ENCODE data around the gene SLC16A13. TPM values are rescaled to one million over a fixed set of nuclear protein-coding genes. Genes with fewer than 3 reads are reported as not detected.

The SLC16A13 gene
- total RNA-seq, 2 donors from 2014 or later, result 1.6 TPM; not detected in 1

- ATAC-seq (peak; percentile 4), DNase-seq (no peak)
- H3K36me3 ChIP-seq (replicated peaks in 1 of 2; ENCODE audit: insufficient read depth in 1 of 2, low read depth in 2 of 2), result no peaks in the 10 kb centered on the region
- no peak for TF ChIP-seq POLR2A (IDR thresholded peaks at IDR 0.05)
- TF ChIP-seq CTCF (IDR thresholded peaks at IDR 0.05), result no peak
- H3K4me1 ChIP-seq, result peaks cover 25% of the 10 kb centered on the region
- no peaks in the 10 kb centered on the region for H3K9me3 ChIP-seq
- intact Hi-C loops (cut with DNase I), result no loop called here
- H3K27me3 ChIP-seq, result no peaks in the 10 kb centered on the region
- WGBS, 2 donors, result 2 to 4% methylated on average over 7 of the region's 7 CpGs
- H3K27ac ChIP-seq, result peak overlapping the region; percentile 56 to 88 (median 72)
- peak overlapping the region in 1 of 2 donors; percentile 37 for H3K4me3 ChIP-seq
Observed at GRCh38 chr17:7034955-7035590, 742 bp upstream of the SLC16A13 start.

GRCh38 chr17:7038025-7038862 lies 2.4 kb downstream of the SLC16A13 start:
- DNase-seq, result no peak
- no peak overlapping the region for H3K27ac ChIP-seq
- peaks cover 0 to 16% of the 10 kb centered on the region in 2 donors for H3K27me3 ChIP-seq
- WGBS, 2 donors, result 80% methylated on average over 15 to 17 of the region's 19 CpGs
- H3K9me3 ChIP-seq, result no peaks in the 10 kb centered on the region
- no peaks in the 10 kb centered on the region for H3K36me3 ChIP-seq (replicated peaks in 1 of 2; ENCODE audit: insufficient read depth in 1 of 2, low read depth in 2 of 2)
- H3K4me3 ChIP-seq, result no peak overlapping the region
- ATAC-seq, result no peak
- TF ChIP-seq POLR2A (IDR thresholded peaks at IDR 0.05) (no peak), CTCF (IDR thresholded peaks at IDR 0.05) (no peak)
- intact Hi-C loops (cut with DNase I), result no loop called here
- H3K4me1 ChIP-seq, result peaks cover 39% of the 10 kb centered on the region

- WGBS, 2 donors, result 92 to 98% methylated on average over 5 of the region's 5 CpGs
- H3K4me1 ChIP-seq, result peaks cover 47% of the 10 kb centered on the region
- H3K27ac ChIP-seq, result no peak overlapping the region
- H3K9me3 ChIP-seq, result no peaks in the 10 kb centered on the region
- H3K27me3 ChIP-seq, result peaks cover 0 to 18% of the 10 kb centered on the region in 2 donors
- no peak for DNase-seq
- TF ChIP-seq POLR2A (IDR thresholded peaks at IDR 0.05) (no peak), CTCF (IDR thresholded peaks at IDR 0.05) (no peak)
- H3K4me3 ChIP-seq, result no peak overlapping the region
- intact Hi-C loops (cut with DNase I), result no loop called here
- ATAC-seq, result no peak
- H3K36me3 ChIP-seq (replicated peaks in 1 of 2; ENCODE audit: insufficient read depth in 1 of 2, low read depth in 2 of 2), result no peaks in the 10 kb centered on the region
Observed at GRCh38 chr17:7039832-7040231, 4.0 kb downstream of the SLC16A13 start.

GRCh38 chr17:7041607-7042500 lies 6.0 kb downstream of the SLC16A13 start:
- no peak for ATAC-seq
- DNase-seq, result no peak
- 37 to 76% methylated on average over 9 to 30 of the region's 43 CpGs for WGBS, 2 donors
- no peak overlapping the region for H3K27ac ChIP-seq
- TF ChIP-seq CTCF (IDR thresholded peaks at IDR 0.05), result no peak
- TF ChIP-seq POLR2A (IDR thresholded peaks at IDR 0.05), result no peak
- H3K9me3 ChIP-seq, result no peaks in the 10 kb centered on the region
- H3K27me3 ChIP-seq, result peaks cover 0 to 18% of the 10 kb centered on the region in 2 donors
- H3K4me1 ChIP-seq, result peaks cover 48% of the 10 kb centered on the region
- intact Hi-C loops (cut with DNase I), result no loop called here
- H3K4me3 ChIP-seq, result no peak overlapping the region
- no peaks in the 10 kb centered on the region for H3K36me3 ChIP-seq (replicated peaks in 1 of 2; ENCODE audit: insufficient read depth in 1 of 2, low read depth in 2 of 2)

All from body of pancreas (tissue), 4 donors.